Renal cortical epithelial cell (primary cell): ENCODE results near the gene ABRAXAS1. TPM values are rescaled to one million over a fixed set of nuclear protein-coding genes. Genes with fewer than 3 reads are reported as not detected.

Source experiments
- DNase-seq: peaks from one replicate; pipeline ENCODE4 v3.0.0-alpha.2; 2011; ENCODE audit warnings: low read depth
- total RNA-seq: library from RNA; depleted of rRNA; stranded (reverse); fragments of >200 nt; gene quantifications from 2 replicates; pipeline ENCODE4 v1.2.3, GENCODE V29; 2014

The ABRAXAS1 gene
- total RNA-seq, 1 donor from 2014 or later: 15.4 TPM

DNA sequence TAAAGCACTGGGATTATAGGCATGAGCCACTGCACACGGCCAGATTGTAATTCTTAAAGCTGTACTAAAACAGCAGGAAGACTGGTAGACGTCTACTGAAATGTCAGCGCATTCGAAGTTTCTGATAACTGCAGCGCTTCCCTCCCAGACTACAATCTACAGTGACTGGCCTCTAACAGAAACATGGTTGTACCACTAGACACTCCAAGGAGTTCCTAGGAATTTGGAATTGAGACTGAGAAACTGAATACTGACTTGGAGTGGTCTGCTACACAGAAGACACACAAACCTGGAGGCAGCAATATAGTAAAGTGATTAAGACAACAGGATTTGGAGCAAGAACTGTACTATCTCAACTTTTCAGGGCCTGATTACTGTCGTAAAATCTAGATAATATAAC lies 30.2 kb downstream of the ABRAXAS1 start:
- peak; percentile 13 for DNase-seq

DNA sequence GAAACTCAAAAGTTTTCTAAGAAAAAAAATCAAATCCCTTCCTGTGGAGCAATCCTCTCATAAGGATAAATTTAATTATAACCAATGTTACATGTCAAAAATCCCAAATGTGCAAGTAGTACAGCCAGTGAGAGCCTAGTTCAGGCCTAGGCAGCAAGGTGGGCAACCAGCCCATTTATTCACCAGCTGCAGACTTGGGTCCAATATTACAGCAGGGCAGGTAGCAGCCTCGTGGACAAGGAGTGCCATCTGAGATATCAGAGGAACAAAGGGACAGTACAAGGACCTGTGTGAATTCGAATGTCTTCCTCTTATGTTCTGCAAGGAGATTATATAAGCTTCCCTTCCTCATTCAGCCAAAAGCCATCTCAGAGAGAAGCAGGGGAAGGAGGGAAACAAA lies 35.9 kb downstream of the ABRAXAS1 start:
- no peak for DNase-seq

DNA sequence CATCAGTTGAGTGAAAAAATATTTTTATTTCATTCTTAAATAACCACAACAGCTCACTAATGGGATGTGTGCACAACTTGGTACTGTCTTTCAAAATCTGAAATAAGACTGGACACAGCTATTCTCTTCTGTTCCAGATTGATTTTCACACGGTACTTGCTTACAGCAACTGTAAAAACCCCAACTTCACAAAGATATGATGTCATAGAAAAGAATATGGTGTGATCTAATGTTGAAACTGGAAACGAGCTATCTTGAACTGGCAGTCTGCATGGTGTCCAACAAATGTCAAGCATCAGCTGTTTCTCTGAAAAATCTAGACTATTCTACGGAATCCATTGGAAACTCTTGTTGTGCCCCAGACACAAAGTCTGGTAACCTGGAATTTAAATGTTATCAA lies 44.0 kb downstream of the ABRAXAS1 start:
- DNase-seq: no peak

DNA sequence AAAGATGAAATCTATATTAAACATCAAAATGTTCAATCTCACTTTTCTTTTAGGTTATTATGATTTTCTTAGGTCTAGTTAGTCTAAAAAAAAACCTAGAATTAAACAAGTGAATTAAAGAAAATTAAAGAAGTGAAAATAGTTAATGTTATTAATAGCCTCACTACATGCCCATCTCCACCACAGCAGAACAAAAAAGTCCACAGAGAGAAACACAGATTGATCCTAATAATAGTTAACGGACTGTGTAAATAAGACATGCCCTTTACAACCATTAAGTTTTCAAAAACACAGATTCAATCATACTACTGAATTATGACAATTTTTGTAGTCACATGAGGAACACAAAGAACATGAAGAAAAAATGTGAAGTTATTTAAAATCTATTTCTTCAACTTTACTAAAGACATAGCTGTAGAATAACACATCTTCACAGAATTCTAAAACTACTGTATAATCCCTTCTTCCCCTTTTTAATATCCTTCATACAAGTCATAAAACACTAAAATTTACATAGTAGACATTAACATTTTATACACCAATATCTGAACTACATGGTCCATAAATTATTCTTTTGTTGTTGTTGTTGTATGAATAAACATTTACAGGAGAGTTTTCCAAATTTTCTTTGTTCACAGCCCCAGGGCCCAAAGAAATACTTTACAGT lies 44.6 kb downstream of the ABRAXAS1 start:
- DNase-seq: no peak

DNA sequence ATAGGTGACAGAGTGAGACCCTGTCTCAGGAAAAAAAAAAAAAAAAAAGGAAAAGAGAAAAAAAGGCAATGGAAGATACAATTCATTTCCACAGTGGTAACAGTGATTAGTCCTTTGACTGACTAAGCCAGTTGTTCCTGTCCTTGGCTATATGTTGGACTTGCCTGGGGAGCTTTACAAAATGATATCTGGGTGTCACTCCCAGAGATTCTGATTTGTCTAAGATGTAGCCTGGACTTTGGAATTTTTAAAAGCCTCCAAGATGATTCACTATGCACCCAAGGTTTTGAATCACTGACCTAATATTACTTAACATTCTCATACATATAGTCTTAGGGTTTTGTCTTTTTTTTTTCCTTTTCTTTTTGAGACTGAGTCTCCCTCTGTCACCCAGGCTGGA lies 46.2 kb downstream of the ABRAXAS1 start:
- DNase-seq: no peak

DNA sequence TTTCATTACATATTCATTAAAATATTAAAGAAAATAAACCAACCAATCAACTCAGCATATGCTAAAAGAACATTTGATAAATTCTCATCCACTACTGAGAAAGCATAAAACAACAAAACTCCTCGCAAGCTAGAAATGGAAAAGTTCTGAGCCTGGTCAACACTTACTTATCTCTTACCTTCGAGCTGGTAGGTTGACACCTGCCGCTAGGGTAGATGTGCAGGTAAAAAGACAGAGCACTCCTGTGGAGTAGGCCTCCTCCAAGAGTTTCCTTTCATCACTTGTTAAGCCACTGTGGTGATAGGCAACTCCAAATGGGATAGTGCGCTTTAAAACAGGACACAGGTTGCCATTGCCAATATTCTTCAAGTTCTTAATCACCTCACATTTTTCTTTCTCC lies 48.2 kb downstream of the ABRAXAS1 start:
- DNase-seq: no peak

DNA sequence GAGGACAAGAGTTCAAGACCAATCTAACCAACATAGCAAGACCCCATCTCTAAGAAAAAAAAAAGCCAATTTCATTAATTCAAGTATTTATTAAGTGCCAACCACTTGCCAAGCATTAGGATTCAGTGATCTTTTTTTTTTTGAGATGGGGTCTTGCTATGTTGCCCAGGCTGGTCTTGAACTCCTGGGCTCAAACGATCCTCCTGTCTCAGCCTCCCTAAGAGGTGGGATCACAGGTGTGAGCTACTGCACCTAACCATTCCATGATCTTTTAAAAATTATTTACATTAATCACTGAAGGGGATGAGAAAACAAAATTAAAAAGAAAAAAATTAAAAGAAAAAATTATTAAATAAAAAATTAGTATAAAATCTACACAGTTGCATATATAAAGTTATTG lies 53.7 kb downstream of the ABRAXAS1 start:
- DNase-seq: no peak

DNA sequence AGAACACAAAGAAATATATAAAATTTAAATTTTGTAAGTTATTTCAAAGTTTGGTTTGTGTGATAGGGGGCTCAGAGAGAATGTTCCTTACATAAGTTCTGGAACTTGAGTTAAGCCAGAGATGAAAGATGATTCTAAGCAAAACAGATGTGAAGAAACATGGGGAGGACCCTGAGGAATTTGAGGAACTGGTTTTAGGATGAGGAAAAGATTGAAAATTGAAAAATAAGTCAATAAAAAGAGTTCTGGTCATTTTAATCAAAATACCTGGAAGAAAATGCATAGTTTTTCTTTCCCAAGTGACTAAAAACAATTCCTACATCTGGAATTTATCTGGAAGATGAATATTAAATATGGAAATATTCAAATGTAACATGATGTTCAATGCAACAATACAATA lies 66.7 kb downstream of the ABRAXAS1 start:
- no peak for DNase-seq

DNA sequence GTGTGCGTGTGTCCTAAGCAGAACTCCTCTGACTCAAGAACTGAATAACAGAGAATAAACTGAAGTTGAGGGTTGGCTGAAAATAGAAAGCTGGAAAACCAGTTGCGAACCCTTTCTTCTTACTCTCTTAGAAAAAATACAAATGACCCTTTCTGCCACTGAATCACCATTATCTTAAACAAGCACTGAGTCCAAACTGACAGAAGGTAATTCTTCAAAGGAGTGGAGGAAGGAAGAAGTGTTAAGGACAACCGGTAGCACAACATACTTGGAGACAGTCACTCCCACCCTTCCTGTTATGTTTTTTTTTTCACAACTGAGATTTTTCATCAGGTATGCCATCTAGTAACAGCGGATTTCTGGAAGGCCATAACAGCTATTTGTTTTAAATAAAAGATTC lies 67.3 kb downstream of the ABRAXAS1 start:
- DNase-seq: no peak

DNA sequence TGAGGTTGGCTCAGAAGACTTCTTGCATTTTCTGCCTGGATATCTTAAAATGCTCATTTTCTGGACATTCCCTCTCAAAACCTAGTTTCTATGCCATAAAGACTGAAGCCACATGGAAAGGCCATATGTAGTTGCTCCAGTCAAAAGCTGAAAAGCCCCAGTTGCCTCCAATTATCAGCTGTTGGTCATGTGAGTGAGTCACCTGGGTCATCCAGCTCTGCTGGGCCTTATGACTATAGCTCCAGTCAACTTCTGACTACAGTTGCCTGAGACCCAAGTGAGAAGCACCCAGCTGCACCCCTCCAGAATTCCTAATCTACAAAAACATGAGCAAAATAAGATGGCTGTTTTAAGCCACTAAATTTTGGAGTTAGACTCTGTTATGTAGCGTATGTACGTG lies 71.2 kb downstream of the ABRAXAS1 start:
- DNase-seq: no peak

Other genes starting within 250 kb of the ABRAXAS1 start
- gene COQ2, start 200.3 kb downstream of the ABRAXAS1 start, total RNA-seq: 17.1 and 24.8 TPM in 2 replicates
- 2.7 and 3.8 TPM in 2 replicates for gene HPSE, start 150.3 kb downstream of the ABRAXAS1 start, total RNA-seq
- 7.1 and 22.2 TPM in 2 replicates for gene HELQ, start 29.3 kb downstream of the ABRAXAS1 start, total RNA-seq
- 17.2 and 23.1 TPM in 2 replicates for gene MRPS18C, start 29.0 kb downstream of the ABRAXAS1 start, total RNA-seq
- gene GPAT3, start 51.0 kb upstream of the ABRAXAS1 start, total RNA-seq: 6.7 and 18.9 TPM in 2 replicates